GM19395 (cell line): ENCODE measurements around the gene FERMT1.
"Not testable (repeated sequence)": the region's sequence is repeated elsewhere in the genome, so short reads cannot be mapped to it uniquely, and the experiment has no call there.

Experiments used
- ATAC-seq: cut with Tn5 transposase; IDR thresholded peaks from one replicate; pipeline ENCODE4 v1.9.1; 2021; ENCODE audit warnings: mild to moderate bottlenecking, moderate library complexity; ENCODE audit not compliant: unreplicated experiment

FERMT1 gene

DNA sequence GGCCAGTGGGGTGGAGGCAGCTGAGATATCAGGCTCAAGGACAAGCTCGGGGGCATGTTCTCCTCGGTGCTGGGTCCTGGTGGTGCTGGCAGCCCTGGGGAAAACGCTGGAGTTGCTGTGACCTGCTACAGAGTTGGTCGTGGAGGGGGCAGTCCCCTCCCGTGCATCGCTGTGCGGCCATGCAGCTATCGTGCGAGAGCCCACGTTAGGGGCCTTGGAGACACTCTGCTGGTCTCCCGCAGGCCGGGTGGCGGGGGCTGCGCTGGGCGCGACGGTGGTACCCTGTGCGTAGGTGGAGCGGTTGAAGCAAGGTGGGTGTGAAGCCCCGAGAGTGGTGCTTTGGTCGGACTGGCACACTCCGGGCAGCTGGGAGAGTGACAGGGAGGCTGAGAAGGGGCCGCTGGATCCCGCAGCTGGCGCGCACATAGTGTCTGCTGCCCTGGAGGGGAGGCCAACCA, 81.0 kb downstream of the FERMT1 start:
- ATAC-seq = no peak

DNA sequence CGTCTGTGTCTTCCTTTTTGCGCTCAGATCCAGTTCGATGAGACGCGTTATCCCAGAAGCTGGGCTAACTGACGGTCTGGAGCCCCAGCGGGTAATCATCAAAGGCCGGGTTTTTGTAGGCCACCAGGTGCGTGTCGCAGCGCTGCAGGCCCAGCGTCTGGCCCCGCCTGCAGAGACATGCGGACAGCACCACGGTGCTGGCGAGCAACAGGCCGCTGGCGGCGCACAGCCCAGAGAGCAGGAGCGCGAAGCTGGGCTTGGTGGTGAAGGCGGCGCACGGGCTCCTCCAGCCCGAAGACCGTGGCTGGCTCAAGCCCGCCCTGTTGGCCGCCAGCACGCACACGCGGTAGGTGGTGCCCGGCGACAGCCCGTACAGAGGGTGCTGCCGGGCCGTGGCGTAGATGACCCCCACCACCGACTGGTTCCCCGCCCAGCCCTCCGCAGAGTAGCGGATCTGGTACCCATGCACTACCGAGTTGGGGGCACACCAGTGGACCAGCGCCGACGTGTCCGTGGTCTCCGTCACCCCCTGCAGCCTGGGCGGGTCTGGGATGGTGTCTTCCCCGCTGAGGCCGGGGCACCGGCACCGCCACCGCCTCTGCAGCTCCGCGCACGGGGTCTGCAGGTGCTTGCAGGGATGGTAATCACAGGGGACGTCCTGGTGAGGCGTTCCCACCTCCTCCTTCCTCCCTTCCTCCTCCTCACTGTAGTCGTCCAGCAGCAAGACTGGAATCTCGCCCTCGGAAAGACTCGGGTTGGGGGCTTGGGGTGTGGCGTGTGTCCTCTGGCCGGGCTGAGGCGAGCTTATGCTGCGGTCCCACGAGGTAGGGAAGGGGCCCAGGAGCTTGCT, 81.6 kb downstream of the FERMT1 start:
- ATAC-seq = no peak

DNA sequence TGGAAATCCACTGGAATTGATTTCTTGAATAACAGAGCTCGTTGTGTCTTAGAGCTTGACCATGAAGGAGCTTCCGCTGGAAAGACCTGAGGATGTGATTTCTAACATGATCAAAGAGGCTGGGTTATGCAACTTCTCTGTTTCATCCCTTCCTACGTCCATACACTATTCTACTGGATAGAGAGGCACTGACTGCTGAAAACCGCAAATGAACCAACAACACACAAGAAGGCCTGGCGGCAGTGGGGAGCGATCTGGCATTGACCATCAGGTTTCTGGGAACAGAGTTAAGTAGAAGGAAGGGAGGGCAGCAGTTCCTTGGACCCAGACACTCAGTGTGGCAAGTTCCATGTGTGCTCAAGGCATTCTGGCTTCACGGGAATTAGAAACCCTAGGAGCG, 82.3 kb downstream of the FERMT1 start:
- no peak for ATAC-seq

DNA sequence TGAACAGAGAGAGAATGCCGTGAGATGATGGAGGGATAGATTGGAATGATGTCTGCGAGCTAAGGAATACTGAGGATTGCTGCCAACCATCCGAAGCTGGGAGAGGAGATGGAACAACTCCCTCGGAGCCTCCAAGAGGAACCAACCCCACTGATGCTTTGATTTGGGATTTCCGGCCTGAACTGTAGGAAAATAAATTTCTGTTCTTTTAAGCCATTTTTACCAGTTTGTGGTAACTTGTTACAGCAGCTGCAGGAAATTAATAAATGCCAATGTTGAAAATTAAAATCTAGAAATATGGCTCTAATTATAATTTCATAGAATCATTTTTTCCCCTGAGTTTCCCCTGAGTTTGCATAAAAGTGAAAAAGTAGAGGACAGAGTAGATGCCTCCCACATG, 83.1 kb downstream of the FERMT1 start:
- ATAC-seq = no peak

DNA sequence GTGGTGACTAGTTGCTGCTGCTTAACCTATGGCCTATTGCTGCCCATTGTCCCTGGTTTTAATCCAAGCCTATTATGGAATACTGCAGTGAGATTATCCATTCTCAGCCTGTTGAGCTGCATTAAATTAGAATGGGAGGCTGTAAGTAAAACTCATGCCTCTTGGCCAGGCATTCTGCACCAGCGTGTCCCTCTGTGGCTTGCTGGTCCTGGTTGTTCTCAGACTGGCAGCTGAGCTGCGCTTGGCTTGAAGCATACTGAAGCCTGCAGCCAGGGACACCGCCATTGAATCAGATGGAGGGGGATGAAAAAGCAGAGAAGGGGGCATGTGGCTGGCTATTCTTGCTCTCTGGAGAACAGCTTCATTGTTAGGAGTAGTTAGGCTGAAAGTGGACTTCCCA, 84.6 kb downstream of the FERMT1 start:
- ATAC-seq = no peak

DNA sequence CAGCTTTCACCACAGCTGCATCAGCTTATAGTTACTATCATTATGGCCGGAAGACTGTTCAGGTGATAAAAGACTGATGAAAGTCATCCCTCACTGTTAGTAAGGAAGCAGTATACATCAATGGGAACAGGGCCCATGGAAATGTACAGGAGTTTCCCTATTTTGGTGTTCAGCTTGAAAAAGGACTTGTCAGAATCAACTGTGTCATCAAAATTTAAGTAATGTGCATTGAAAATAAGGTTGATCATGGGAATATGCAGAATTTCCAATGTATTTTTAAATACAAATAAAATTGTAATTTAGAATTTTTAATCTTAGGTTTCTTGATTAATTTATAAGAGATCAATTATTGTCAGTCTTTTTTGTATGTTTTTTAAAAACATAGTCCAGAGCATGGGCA, 85.7 kb downstream of the FERMT1 start:
- no peak for ATAC-seq

DNA sequence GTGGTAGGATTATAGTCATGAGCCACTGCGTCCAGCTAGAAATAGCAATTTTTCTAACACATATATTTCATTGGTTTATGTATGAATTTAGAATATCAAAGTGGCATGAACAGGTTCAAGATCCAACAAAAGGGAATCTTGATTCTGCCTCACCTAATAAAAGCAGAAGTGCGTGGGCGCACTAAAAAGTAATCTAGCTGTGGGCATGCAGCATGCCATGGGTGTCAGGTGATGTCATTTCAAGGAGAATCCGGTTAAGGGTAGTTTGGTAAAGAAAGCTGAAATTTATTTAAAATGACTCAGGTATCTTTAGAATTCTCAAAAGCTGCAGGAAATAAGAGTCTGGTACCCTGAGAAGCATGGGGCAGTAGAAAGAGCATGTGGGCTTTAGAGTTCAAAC, 86.6 kb downstream of the FERMT1 start:
- ATAC-seq = no peak

DNA sequence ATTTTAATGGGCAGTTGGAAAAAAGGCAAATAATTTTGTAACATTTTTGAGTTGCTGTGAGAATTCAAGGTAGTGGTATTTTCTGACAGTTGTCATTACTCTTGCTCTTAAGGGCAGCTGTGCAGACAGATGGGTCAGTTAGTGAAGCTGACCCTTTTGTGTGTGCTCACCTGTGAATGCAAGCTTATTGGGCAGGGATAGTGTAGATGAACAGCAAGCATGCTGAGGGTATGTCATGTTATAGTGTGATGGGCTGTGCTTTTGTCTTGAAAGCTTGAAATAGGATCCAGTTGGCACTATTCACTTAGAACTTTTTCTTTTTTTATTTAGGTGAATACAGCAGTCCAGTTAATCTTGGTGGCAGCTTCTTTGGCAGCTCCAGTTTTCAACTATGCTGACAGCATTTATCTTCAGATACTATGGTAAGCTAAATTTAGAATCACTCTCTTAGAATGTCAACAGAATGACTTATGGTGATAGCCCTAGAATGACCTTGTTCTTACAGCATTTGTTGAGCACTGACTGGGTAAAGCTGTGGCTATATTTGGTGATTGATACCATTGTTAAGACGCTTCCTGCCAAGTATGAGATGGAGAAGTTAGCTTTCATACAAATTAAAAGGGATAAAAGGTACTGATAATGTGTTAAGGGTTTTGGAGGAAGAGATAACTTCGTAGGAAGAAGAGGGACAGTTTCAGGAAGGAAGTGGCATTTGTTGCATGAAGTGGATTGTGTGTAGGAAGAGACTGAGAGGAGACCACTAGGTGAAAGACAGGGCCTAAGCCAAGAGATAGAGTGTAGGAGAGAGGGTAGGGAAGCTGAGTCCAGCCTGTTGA, 88.5 kb downstream of the FERMT1 start:
- ATAC-seq = no peak

DNA sequence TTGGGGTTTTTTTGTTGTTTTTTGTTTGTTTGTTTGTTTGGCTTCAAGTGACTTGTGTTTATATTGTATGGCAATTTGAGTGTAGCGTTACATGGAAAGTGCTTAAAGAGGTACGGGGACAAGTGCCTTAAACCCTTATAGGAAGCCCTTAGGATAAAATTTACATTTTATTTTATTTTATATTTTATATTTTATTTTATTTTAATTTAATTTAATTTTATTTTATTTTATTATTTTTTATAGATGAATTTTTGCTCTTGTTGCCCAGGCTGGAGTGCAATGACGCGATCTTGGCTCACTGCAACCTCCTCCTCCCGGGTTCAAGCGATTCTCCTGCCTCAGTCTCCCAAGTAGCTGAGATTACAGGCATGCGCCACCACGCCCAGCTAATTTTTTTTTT, 89.9 kb downstream of the FERMT1 start:
- not testable (repeated sequence) for ATAC-seq

DNA sequence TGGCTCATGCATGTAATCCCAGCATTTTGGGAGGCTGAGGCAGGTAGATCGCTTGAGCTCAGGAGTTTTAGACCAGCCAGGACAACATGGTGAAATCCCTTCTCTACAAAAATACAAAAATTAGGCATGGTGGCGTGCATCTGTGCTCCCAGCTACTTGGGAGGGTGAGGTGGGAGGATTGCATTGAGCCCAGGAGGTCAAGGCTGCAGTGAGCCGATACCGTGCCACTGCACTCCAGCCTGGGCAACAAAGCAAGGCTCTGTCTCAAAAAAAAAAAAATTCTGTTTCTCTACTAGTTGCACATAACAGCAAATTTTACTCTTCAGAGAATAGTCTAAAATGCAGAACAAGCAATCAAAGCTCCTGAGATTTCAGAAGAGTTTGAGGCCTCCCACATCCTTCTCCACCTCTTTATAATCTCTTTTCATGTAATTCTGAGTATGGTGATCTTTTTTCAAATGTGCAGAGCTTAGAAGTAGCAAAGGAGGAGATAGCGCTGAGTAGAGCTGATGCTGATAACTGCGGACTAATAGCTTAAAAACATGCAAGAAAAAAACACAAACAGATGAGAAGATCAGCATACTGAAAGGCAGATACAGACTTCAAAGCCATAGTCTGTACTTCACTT, 92.3 kb downstream of the FERMT1 start:
- no peak for ATAC-seq

DNA sequence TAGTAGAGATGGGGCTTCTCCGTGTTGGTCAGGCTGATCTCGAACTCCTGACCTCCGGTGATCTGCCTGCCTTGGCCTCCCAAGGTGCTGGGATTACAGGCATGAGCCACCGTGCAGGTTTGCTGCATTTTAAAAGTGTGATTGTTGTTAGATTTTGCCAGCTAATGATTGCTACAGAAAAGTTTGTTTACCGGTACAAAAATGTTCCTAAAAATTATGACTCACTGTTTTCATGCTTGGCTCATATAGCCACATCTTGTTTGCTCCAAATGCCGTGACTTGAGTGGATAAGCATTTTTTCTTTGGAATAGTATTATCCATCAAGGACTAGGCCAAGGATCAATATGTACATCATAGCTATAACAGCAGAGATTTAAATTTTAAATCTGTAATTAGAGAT, 93.3 kb downstream of the FERMT1 start:
- ATAC-seq = no peak

DNA sequence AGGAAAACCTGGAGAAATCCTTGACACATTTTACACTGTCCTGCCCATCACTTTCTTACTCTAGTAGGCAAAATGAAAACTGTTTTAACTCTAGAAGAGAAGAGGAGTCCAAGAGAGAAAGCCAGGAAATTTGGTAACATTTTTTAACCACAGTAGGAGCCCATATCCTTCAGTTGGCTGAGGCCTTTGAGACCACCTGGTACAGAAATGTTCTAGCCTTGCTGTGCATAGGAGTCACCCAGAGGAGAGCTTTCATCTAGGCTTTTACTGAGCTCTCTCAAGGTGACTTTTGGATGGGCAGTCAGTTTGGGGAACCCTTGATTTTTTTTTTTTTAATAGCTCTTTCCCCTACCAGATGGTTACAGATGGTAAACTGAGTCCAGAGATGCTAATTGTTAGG, 94.0 kb downstream of the FERMT1 start:
- ATAC-seq = no peak

DNA sequence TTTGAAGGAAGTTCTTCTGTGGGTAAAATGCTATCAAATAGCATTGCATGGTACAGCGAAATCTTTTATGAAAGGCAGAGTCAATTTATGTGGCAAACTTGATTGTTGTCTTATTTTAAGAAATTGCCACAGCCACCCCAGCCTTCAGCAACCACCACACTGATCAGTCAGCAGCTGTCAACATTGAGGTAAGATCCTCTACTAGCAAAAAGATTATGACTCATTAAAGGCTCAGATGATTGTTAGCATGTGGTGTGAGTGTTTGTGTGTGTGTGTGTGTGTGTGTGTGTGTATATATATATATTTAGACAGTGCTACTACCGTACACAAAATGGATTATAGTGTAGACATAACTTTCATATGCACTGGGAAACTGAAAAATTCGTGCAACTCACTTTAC, 96.8 kb downstream of the FERMT1 start:
- no peak for ATAC-seq
